Measurements from ENCODE around the gene PPP1R13B. TPM values are rescaled to one million over a fixed set of nuclear protein-coding genes. Genes with fewer than 3 reads are reported as not detected.

PPP1R13B gene
- total RNA-seq, 1 experiment from 2014 or later: 19.0 TPM

GRCh38 chr14:103699261-103699661, 148.1 kb downstream of the PPP1R13B start:
- H3K36me3 ChIP-seq (ENCODE audit: control insufficient read depth, insufficient read depth, low read length): peaks cover 2% of the 10 kb centered on the region; the same call in 1 of the 2 replicates
- ATAC-seq (no peak), DNase-seq (ENCODE audit: low read depth, low spot score) (no peak)
- in situ Hi-C loops (cut with HindIII; ENCODE audit: low pct_unique_long_range_greater_than_20kb, low sequenced_read_pairs): no loop called here
- CTCF ChIA-PET: interaction anchor here (0.5 kb wide), 1 partner anchor 630 kb away, joined by 6 read pairs; no protein-coding TSS in a partner anchor
- no peaks in the 10 kb centered on the region for H3K27me3 ChIP-seq (ENCODE audit: control insufficient read depth, insufficient read depth, low read length)
- H3K4me3 ChIP-seq (ENCODE audit: low read depth in 2 of 2, low read length in 2 of 2): no peak overlapping the region
- peaks cover 38% of the 10 kb centered on the region for H3K4me1 ChIP-seq (ENCODE audit: control insufficient read depth, insufficient read depth, low read length)
- POLR2A ChIA-PET: interaction anchor here (0.6 kb wide), 1 partner anchor 124 kb away, joined by 8 read pairs; no protein-coding TSS in a partner anchor
- intact Hi-C loops (cut with micrococcal nuclease; ENCODE audit: unreplicated experiment): no loop called here
- TF ChIP-seq TCF7L2 (IDR thresholded peaks at IDR 0.05; ENCODE audit: low read depth, low read length) (no peak), SIN3A (IDR thresholded peaks at IDR 0.05; ENCODE audit: borderline replicate concordance, insufficient read depth, low read depth, low read length) (no peak), POLR2AphosphoS5 (IDR thresholded peaks at IDR 0.05; ENCODE audit: low read depth, low read length) (no peak)
- TF ChIP-seq, protein P1, sequence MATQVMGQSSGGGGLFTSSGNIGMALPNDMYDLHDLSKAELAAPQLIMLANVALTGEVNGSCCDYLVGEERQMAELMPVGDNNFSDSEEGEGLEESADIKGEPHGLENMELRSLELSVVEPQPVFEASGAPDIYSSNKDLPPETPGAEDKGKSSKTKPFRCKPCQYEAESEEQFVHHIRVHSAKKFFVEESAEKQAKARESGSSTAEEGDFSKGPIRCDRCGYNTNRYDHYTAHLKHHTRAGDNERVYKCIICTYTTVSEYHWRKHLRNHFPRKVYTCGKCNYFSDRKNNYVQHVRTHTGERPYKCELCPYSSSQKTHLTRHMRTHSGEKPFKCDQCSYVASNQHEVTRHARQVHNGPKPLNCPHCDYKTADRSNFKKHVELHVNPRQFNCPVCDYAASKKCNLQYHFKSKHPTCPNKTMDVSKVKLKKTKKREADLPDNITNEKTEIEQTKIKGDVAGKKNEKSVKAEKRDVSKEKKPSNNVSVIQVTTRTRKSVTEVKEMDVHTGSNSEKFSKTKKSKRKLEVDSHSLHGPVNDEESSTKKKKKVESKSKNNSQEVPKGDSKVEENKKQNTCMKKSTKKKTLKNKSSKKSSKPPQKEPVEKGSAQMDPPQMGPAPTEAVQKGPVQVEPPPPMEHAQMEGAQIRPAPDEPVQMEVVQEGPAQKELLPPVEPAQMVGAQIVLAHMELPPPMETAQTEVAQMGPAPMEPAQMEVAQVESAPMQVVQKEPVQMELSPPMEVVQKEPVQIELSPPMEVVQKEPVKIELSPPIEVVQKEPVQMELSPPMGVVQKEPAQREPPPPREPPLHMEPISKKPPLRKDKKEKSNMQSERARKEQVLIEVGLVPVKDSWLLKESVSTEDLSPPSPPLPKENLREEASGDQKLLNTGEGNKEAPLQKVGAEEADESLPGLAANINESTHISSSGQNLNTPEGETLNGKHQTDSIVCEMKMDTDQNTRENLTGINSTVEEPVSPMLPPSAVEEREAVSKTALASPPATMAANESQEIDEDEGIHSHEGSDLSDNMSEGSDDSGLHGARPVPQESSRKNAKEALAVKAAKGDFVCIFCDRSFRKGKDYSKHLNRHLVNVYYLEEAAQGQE (IDR thresholded peaks at IDR 0.05; ENCODE audit: insufficient read depth in 1 of 2, low read depth in 2 of 2, low read length in 1 of 2): no peak
- TF ChIP-seq, protein P2, sequence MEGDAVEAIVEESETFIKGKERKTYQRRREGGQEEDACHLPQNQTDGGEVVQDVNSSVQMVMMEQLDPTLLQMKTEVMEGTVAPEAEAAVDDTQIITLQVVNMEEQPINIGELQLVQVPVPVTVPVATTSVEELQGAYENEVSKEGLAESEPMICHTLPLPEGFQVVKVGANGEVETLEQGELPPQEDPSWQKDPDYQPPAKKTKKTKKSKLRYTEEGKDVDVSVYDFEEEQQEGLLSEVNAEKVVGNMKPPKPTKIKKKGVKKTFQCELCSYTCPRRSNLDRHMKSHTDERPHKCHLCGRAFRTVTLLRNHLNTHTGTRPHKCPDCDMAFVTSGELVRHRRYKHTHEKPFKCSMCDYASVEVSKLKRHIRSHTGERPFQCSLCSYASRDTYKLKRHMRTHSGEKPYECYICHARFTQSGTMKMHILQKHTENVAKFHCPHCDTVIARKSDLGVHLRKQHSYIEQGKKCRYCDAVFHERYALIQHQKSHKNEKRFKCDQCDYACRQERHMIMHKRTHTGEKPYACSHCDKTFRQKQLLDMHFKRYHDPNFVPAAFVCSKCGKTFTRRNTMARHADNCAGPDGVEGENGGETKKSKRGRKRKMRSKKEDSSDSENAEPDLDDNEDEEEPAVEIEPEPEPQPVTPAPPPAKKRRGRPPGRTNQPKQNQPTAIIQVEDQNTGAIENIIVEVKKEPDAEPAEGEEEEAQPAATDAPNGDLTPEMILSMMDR (IDR thresholded peaks at IDR 0.05): no peak
- H3K9me3 ChIP-seq (ENCODE audit: control insufficient read depth, insufficient read depth, low read depth, low read length): no peaks in the 10 kb centered on the region
- no TSS peak for BruUV-seq (replicated peaks)
- H3K27ac ChIP-seq (ENCODE audit: low read length): no peak overlapping the region

- ChIA-PET POLR2A (interaction anchor here (0.6 kb wide), 2 partner anchors 123 to 125 kb away, joined by 3 to 8 read pairs; no protein-coding TSS in a partner anchor), CTCF (interaction anchor here (0.5 kb wide), 1 partner anchor 631 kb away, joined by 6 read pairs; no protein-coding TSS in a partner anchor)
- peaks cover 2% of the 10 kb centered on the region; the same call in 1 of the 2 replicates for H3K36me3 ChIP-seq (ENCODE audit: control insufficient read depth, insufficient read depth, low read length)
- intact Hi-C loops (cut with micrococcal nuclease; ENCODE audit: unreplicated experiment) (no loop called here), in situ Hi-C loops (cut with HindIII; ENCODE audit: low pct_unique_long_range_greater_than_20kb, low sequenced_read_pairs) (no loop called here)
- no peak overlapping the region for H3K27ac ChIP-seq (ENCODE audit: low read length)
- TF ChIP-seq, protein P2 (IDR thresholded peaks at IDR 0.05): no peak
- no peak for TF ChIP-seq TCF7L2 (IDR thresholded peaks at IDR 0.05; ENCODE audit: low read depth, low read length)
- TF ChIP-seq POLR2AphosphoS5 (IDR thresholded peaks at IDR 0.05; ENCODE audit: low read depth, low read length): no peak
- no peak for TF ChIP-seq SIN3A (IDR thresholded peaks at IDR 0.05; ENCODE audit: borderline replicate concordance, insufficient read depth, low read depth, low read length)
- TF ChIP-seq, protein P1 (IDR thresholded peaks at IDR 0.05; ENCODE audit: insufficient read depth in 1 of 2, low read depth in 2 of 2, low read length in 1 of 2): no peak
- BruUV-seq (replicated peaks): no TSS peak
- no peak overlapping the region for H3K4me3 ChIP-seq (ENCODE audit: low read depth in 2 of 2, low read length in 2 of 2)
- ATAC-seq: peak; percentile 22
- H3K4me1 ChIP-seq (ENCODE audit: control insufficient read depth, insufficient read depth, low read length): peaks cover 38% of the 10 kb centered on the region
- DNase-seq (ENCODE audit: low read depth, low spot score): no peak
- no peaks in the 10 kb centered on the region for H3K27me3 ChIP-seq (ENCODE audit: control insufficient read depth, insufficient read depth, low read length)
- H3K9me3 ChIP-seq (ENCODE audit: control insufficient read depth, insufficient read depth, low read depth, low read length): no peaks in the 10 kb centered on the region
Observed at GRCh38 chr14:103698380-103699260, 148.8 kb downstream of the PPP1R13B start.
